AG10803 (cell line): ENCODE measurements around the gene ANKRD18A.

Source experiments
- DNase-seq: peaks from one replicate; pipeline ENCODE4 v3.0.0; 2010; ENCODE audit warnings: low read depth
- H3K4me3 ChIP-seq: 2 replicates; pipeline ENCODE4 v1.5.1; 2011; ENCODE audit warnings: mild to moderate bottlenecking, low read length, control low read depth
- TF ChIP-seq, protein P1 (sequence below): conservative IDR thresholded peaks from 2 replicates; pipeline ENCODE4 v1.5.1; 2011; ENCODE audit warnings: mild to moderate bottlenecking, low read length, control low read depth, inconsistent platforms

ANKRD18A gene

DNA sequence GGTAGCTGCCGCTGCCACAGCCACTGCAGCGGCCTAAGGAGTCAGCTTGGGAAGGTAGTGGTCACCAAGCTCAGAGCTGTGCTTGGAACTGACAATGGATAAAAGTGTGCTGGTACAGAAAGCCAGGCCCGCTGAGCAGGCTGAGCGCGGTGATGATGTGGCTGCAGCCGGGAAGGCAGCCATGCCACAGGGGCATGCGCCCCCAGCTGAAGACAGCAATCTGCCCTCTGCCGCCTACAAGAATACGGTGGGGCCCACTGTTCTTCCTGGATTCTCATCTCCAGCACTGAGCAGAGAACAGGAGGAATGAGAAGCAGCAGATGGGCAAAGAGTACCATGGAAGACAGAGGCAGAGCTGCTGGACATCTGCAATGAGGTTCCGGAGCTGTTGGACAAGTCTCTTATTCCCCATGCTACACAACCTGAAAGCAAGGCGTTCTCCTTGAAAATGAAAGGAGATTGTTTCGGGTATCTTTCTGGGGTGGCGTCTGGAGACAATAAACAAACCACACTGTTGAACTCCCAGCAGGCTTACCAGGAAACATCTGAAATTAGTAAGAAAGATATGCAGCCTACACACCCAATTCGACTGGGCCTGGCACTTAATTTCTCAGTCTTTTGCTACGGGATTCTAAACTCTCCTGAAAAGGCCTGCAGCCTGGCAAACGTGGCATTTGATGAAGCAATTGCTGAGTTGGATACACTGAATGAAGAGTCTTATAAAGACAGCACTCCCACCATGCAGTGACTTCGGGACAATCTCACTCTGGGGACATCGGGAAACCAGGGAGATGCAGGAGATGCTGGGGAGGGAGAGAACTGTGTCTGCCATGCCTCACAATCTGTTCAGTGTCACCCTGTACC is 22.8 kb upstream of the ANKRD18A start:
- TF ChIP-seq, protein P1, sequence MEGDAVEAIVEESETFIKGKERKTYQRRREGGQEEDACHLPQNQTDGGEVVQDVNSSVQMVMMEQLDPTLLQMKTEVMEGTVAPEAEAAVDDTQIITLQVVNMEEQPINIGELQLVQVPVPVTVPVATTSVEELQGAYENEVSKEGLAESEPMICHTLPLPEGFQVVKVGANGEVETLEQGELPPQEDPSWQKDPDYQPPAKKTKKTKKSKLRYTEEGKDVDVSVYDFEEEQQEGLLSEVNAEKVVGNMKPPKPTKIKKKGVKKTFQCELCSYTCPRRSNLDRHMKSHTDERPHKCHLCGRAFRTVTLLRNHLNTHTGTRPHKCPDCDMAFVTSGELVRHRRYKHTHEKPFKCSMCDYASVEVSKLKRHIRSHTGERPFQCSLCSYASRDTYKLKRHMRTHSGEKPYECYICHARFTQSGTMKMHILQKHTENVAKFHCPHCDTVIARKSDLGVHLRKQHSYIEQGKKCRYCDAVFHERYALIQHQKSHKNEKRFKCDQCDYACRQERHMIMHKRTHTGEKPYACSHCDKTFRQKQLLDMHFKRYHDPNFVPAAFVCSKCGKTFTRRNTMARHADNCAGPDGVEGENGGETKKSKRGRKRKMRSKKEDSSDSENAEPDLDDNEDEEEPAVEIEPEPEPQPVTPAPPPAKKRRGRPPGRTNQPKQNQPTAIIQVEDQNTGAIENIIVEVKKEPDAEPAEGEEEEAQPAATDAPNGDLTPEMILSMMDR, result no peak
- no peak overlapping the region for H3K4me3 ChIP-seq
- DNase-seq, result no peak

DNA sequence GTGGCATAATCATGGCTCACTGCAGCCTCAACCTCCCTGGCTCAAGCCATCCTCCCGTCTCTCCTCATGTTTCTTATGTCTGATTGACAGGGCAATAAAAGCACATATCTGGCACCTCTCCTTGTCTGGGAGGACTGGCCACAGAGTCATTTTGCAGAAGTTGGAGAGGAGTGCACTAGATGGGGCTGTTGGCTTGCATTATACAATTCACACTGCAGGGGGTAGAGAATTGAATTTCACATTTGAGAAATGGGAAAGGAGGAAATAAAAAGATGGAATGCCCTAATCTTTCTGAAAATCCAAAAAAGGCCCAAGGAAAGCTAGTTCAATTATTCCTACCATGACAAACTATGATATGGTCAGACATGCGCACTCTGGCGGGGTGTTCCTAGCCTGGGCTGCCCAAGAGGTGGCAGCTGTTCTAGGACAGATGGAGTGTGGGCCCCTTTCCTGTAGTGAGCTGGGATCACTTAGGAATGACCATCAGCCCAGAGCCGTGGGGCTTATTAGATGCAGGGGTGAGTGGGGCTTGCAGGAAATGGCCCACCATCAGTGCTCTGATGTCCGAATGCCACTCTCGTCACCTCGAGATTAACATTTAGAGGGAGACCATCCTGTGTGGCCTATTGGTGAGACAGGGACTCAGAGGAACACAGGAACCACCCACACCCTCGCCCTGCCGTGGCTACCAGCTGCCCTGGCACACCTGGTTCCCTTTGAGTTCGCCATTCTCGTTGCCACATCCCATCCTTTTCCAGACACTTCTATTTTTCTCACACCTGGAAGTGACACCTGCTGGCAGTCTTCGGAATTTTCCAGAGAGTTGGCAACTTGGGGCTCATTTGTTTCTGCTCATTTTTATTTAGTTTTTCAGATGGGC is 21.8 kb upstream of the ANKRD18A start:
- DNase-seq, result peak; percentile 13
- TF ChIP-seq, protein P1, result peak; percentile 44
- no peak overlapping the region for H3K4me3 ChIP-seq

DNA sequence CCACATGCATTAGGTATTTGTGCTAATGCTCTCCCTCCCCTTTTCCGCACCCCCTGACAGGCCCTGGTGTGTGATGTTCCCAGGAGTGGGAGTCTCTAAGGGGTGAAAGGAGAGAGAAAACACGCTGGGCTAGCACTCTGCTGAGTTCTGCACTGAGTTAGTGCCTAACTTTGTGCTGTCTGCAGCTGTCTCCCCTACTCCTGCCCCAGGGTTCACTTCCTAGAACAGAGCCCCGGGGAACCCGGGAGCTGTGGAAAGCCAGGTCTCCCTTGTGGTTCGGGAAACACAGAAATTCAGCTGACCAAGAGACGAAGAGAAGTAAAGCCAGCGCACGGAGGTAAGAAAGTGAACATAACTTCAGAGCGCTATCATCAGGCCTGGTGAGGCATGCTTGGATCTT is 20.7 kb upstream of the ANKRD18A start:
- no peak for DNase-seq
- H3K4me3 ChIP-seq, result no peak overlapping the region
- TF ChIP-seq, protein P1, result no peak

DNA sequence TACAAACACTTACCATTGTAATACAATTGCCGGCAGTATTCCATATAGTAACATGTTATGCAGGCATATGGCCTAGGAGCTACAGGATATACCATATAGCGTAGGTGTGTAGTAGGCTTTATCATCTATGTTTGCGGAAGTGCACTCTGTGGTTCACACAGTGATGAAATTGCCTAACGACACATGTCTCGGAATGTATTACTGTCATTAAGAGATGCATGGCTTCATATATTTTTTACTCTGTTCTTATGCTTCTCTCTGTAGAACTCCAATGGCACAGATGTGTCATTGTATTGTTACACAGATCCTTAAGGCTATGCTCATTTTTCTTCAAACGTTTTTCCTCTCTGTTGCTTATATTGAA is 19.2 kb upstream of the ANKRD18A start:
- DNase-seq, result no peak
- H3K4me3 ChIP-seq, result no peak overlapping the region
- TF ChIP-seq, protein P1, result no peak

DNA sequence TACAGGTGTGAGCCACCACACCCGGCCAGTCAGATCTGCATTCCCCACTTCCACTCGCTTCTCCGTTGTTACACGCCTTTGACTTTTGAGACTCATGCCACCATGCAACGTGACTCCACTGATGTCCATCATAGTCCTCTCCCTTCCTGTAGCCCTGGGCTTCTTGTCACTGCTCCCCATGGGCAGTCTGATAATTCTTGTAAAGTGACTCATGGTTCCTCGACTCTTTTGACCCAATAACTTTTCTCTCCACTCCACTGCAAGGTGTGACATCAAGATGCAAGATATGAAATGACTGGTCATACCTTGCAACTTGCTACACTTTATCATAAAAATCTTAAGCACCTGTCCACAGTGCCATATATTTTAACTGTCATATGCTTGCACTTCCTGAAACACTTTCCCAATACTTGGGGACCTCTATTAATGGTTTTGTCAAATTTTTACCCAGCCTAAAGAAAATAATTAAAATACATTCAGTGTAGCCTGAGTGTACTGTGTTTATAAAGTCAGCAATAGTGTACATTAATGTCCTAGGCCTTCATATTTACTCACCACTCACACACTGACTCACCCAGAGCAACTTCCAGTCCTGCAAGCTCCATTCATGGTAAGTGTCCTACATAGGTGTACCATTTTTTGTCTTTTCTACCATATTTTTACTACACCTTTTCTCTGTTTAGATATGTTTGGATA is 18.6 kb upstream of the ANKRD18A start:
- TF ChIP-seq, protein P1, result no peak

DNA sequence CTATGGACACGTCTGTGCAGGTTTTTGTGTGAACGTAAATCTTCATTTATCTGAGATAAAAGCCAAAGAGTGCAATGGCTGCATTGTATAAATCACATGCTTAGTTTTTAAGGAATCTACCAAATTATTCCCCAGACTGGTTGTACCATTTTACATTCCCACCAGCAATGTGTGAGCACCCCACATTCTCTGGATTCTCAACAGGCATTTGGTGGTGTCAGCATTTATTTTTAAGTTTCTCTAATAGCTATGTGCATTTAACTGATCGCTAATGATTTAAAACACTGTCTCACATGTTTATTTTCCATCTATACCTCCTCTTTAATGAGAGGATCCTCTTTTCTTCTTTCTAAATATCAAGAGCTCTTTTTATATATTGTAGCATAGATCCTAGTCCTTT is 13.9 kb upstream of the ANKRD18A start:
- TF ChIP-seq, protein P1, result no peak
- no peak overlapping the region for H3K4me3 ChIP-seq
- no peak for DNase-seq

More for the DNA sequence above, 18.6 kb upstream of the ANKRD18A start:
- DNase-seq, result no peak
- no peak overlapping the region for H3K4me3 ChIP-seq
